ENCODE measurements around the gene CASP6. TPM values are rescaled to one million over a fixed set of nuclear protein-coding genes. Genes with fewer than 3 reads are reported as not detected.
A peak's percentile ranks its signal among the peaks of the same experiment; 100 is the strongest.

The CASP6 gene
- total RNA-seq, 3 donors from 2014 or later (not counting 1 experiment from before 2014, with no cell fraction given) = 3.4 to 6.0 (median 4.8) TPM

GRCh38 chr4:109648266-109648996, 54.8 kb downstream of the CASP6 start:
- Mint-ChIP-seq H3K27ac (peak overlapping the region; percentile 41 to 62), H3K9me3 (peaks cover 3 to 4% of the 10 kb centered on the region in 2 donors), H3K4me1 (peaks cover 21 to 41% of the 10 kb centered on the region in 2 donors), H3K27me3 (ENCODE audit: low read depth in 2 of 2) (no peaks in the 10 kb centered on the region), H3K36me3 (peaks cover 15% of the 10 kb centered on the region), H3K4me3 (peak overlapping the region; percentile 43)
- Histone ChIP-seq H3K27me3 (ENCODE audit: control insufficient read depth, insufficient read depth, low read length) (no peaks in the 10 kb centered on the region), H3K36me3 (ENCODE audit: control insufficient read depth, insufficient read depth, low read length) (peaks cover 3% of the 10 kb centered on the region), H3K4me1 (ENCODE audit: control insufficient read depth, insufficient read depth, low read length) (peaks cover 4% of the 10 kb centered on the region), H3K9me3 (ENCODE audit: control insufficient read depth, insufficient read depth, low read length) (peaks cover 10% of the 10 kb centered on the region), H3K27ac (ENCODE audit: low read length) (peak overlapping the region; percentile 33), H3K4me3 (ENCODE audit: low read length) (no peak overlapping the region)
- no peak for TF ChIP-seq CTCF (IDR thresholded peaks at IDR 0.05)
- intact Hi-C loops (cut with micrococcal nuclease) = no loop called here
- ATAC-seq (peak; percentile 70 to 76 (median 73)), DNase-seq (peak in 1 of 2 donors; percentile 84)
- 42% methylated on average over 3 of the region's 5 CpGs for WGBS (ENCODE audit: insufficient coverage)

GRCh38 chr4:109645874-109646710, 57.2 kb downstream of the CASP6 start:
- Histone ChIP-seq H3K27me3 (ENCODE audit: control insufficient read depth, insufficient read depth, low read length) (no peaks in the 10 kb centered on the region), H3K9me3 (ENCODE audit: control insufficient read depth, insufficient read depth, low read length) (no peaks in the 10 kb centered on the region), H3K27ac (ENCODE audit: low read length) (no peak overlapping the region), H3K4me3 (ENCODE audit: low read length) (no peak overlapping the region), H3K4me1 (ENCODE audit: control insufficient read depth, insufficient read depth, low read length) (peaks cover 4% of the 10 kb centered on the region), H3K36me3 (ENCODE audit: control insufficient read depth, insufficient read depth, low read length) (no peaks in the 10 kb centered on the region)
- H3K4me1 Mint-ChIP-seq = peaks cover 21 to 32% of the 10 kb centered on the region in 2 donors
- peak in 1 of 2 donors; percentile 18 for DNase-seq
- WGBS (ENCODE audit: insufficient coverage) = 96% methylated on average over 7 of the region's 7 CpGs
- intact Hi-C loops (cut with micrococcal nuclease) = no loop called here
- H3K4me3 Mint-ChIP-seq = no peak overlapping the region
- H3K27me3 Mint-ChIP-seq (ENCODE audit: low read depth in 2 of 2) = no peaks in the 10 kb centered on the region
- peaks cover 6% of the 10 kb centered on the region for H3K36me3 Mint-ChIP-seq
- no peak for ATAC-seq
- H3K27ac Mint-ChIP-seq = no peak overlapping the region
- peaks cover 3 to 4% of the 10 kb centered on the region in 2 donors for H3K9me3 Mint-ChIP-seq
- TF ChIP-seq CTCF (IDR thresholded peaks at IDR 0.05) = no peak

- no peak for TF ChIP-seq CTCF (IDR thresholded peaks at IDR 0.05)
- Mint-ChIP-seq H3K27ac (peak overlapping the region in 1 of 2 donors; percentile 0), H3K27me3 (ENCODE audit: low read depth in 2 of 2) (no peaks in the 10 kb centered on the region), H3K36me3 (no peaks in the 10 kb centered on the region), H3K9me3 (peaks cover 0 to 2% of the 10 kb centered on the region in 2 donors), H3K4me3 (no peak overlapping the region), H3K4me1 (peaks cover 12 to 24% of the 10 kb centered on the region in 2 donors)
- intact Hi-C loops (cut with micrococcal nuclease) = no loop called here
- Histone ChIP-seq H3K36me3 (ENCODE audit: control insufficient read depth, insufficient read depth, low read length) (no peaks in the 10 kb centered on the region), H3K4me3 (ENCODE audit: low read length) (no peak overlapping the region), H3K9me3 (ENCODE audit: control insufficient read depth, insufficient read depth, low read length) (no peaks in the 10 kb centered on the region), H3K27ac (ENCODE audit: low read length) (no peak overlapping the region), H3K27me3 (ENCODE audit: control insufficient read depth, insufficient read depth, low read length) (no peaks in the 10 kb centered on the region), H3K4me1 (ENCODE audit: control insufficient read depth, insufficient read depth, low read length) (no peaks in the 10 kb centered on the region)
- no peak for ATAC-seq
- DNase-seq = no peak
- 60% methylated on average over 1 of the region's 2 CpGs for WGBS (ENCODE audit: insufficient coverage)
These were observed 62.6 kb downstream of the CASP6 start for GRCh38 chr4:109640644-109641043.

Other genes starting within 250 kb of the CASP6 start
- 10 to 100 TPM; 25.1 to 35.8 (median 31.1) TPM for gene MCUB, start 143.2 kb downstream of the CASP6 start, total RNA-seq
- 10 to 100 TPM in 2 of 3 donors, 1 to 10 TPM in 1; 7.2 to 11.5 (median 10.1) TPM for gene PLA2G12A, start 26.6 kb upstream of the CASP6 start, total RNA-seq
- not detected for gene CFI, start 98.6 kb upstream of the CASP6 start, total RNA-seq
- 10 to 100 TPM in 1 of 3 donors, 1 to 10 TPM in 2; 9.5 to 11.2 (median 9.7) TPM for gene GAR1, start 112.3 kb upstream of the CASP6 start, total RNA-seq
- gene RRH, start 124.5 kb upstream of the CASP6 start, total RNA-seq = under 1 TPM in 1 of 3 donors, not detected in 2; 0.24 TPM
- under 1 TPM in 2 of 3 donors, not detected in 1; 0.10 to 0.12 TPM for gene LRIT3, start 144.7 kb upstream of the CASP6 start, total RNA-seq
- 1 to 10 TPM in 2 of 3 donors, under 1 TPM in 1; 0.48 to 1.2 (median 1.1) TPM for gene EGF, start 209.4 kb upstream of the CASP6 start, total RNA-seq

Data from natural killer cell (primary cell).